Measurements from ENCODE around the gene PFKFB4.

PFKFB4 gene

DNA sequence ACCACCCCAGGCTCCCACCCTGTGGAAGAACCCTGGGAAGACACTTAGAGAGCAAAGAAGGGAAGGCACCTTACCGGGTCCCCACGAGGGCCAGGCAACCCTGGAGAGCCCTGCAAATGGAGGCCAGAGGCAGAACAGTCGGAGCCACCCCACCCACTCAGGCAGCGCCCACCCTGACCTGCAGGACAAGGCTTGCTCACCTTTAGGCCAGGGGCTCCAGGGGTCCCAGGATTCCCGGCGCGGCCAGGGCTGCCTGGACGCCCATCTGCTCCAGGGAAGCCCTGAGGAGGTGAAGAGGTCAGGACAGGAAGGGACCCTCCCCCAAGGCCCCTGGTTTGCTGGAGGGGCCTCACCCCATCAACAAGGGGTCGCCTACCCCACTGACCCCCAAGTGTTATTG, 28.2 kb upstream of the PFKFB4 start:
- Histone ChIP-seq H3K4me1 (ENCODE audit: control insufficient read depth, insufficient read depth, low read length) (no peaks in the 10 kb centered on the region), H3K9me3 (ENCODE audit: control insufficient read depth, low read length) (no peaks in the 10 kb centered on the region)

GRCh38 chr3:48581621-48582481, 25.2 kb upstream of the PFKFB4 start:
- Histone ChIP-seq H3K4me3 (ENCODE audit: insufficient read depth, low read depth, low read length) (no peak overlapping the region), H3K9me3 (ENCODE audit: control insufficient read depth, low read length) (no peaks in the 10 kb centered on the region)
- WGBS, 2 experiments: 91 to 93% methylated on average over 14 of the region's 14 CpGs

More for the DNA sequence above, 28.2 kb upstream of the PFKFB4 start:
- WGBS, 2 experiments: 93 to 94% methylated on average over 9 of the region's 9 CpGs
- Histone ChIP-seq H3K4me3 (ENCODE audit: insufficient read depth, low read depth, low read length) (no peak overlapping the region), H3K27me3 (ENCODE audit: control insufficient read depth, insufficient read depth, low read length, poor library complexity, severe bottlenecking) (no peaks in the 10 kb centered on the region), H3K27ac (ENCODE audit: insufficient read depth, low read depth, low read length, poor library complexity, severe bottlenecking) (no peak overlapping the region), H3K36me3 (ENCODE audit: control insufficient read depth, insufficient read depth, low read length) (no peaks in the 10 kb centered on the region)

GRCh38 chr3:48576647-48577046, 20.0 kb upstream of the PFKFB4 start:
- 91 to 94% methylated on average over 4 of the region's 4 CpGs for WGBS, 2 experiments
- Histone ChIP-seq H3K36me3 (ENCODE audit: control insufficient read depth, insufficient read depth, low read length) (no peaks in the 10 kb centered on the region), H3K27ac (ENCODE audit: insufficient read depth, low read depth, low read length, poor library complexity, severe bottlenecking) (no peak overlapping the region)

More at GRCh38 chr3:48581621-48582481, 25.2 kb upstream of the PFKFB4 start:
- Histone ChIP-seq H3K4me1 (ENCODE audit: control insufficient read depth, insufficient read depth, low read length) (no peaks in the 10 kb centered on the region), H3K27me3 (ENCODE audit: control insufficient read depth, insufficient read depth, low read length, poor library complexity, severe bottlenecking) (no peaks in the 10 kb centered on the region), H3K27ac (ENCODE audit: insufficient read depth, low read depth, low read length, poor library complexity, severe bottlenecking) (no peak overlapping the region), H3K36me3 (ENCODE audit: control insufficient read depth, insufficient read depth, low read length) (no peaks in the 10 kb centered on the region)

DNA sequence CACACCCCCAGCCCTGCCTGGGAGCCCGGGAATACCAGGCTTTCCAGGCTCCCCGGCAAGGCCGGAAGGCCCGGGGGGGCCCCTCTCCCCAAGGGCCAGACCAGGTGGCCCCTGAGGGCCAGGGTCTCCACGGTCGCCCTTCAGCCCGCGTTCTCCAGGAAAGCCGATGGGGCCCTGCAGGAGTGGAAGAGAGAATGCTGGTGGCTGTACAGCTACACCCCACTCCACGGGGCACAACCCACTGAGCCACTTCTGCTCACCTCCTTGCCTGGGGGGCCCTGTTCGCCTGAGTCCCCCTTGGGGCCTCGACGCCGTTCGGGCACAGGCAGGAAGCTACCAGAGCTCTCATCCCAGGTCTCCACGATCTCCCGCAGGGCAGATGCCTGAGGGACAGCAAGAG, 18.8 kb upstream of the PFKFB4 start:
- no peaks in the 10 kb centered on the region for H3K9me3 ChIP-seq (ENCODE audit: control insufficient read depth, low read length)
- H3K4me3 ChIP-seq (ENCODE audit: insufficient read depth, low read depth, low read length): no peak overlapping the region
- no peaks in the 10 kb centered on the region for H3K36me3 ChIP-seq (ENCODE audit: control insufficient read depth, insufficient read depth, low read length)
- H3K4me1 ChIP-seq (ENCODE audit: control insufficient read depth, insufficient read depth, low read length): no peaks in the 10 kb centered on the region
- no peak overlapping the region for H3K27ac ChIP-seq (ENCODE audit: insufficient read depth, low read depth, low read length, poor library complexity, severe bottlenecking)
- no peaks in the 10 kb centered on the region for H3K27me3 ChIP-seq (ENCODE audit: control insufficient read depth, insufficient read depth, low read length, poor library complexity, severe bottlenecking)
- 94 to 97% methylated on average over 17 of the region's 17 CpGs for WGBS, 2 experiments

More at GRCh38 chr3:48576647-48577046, 20.0 kb upstream of the PFKFB4 start:
- Histone ChIP-seq H3K4me1 (ENCODE audit: control insufficient read depth, insufficient read depth, low read length) (no peaks in the 10 kb centered on the region), H3K4me3 (ENCODE audit: insufficient read depth, low read depth, low read length) (no peak overlapping the region), H3K27me3 (ENCODE audit: control insufficient read depth, insufficient read depth, low read length, poor library complexity, severe bottlenecking) (no peaks in the 10 kb centered on the region), H3K9me3 (ENCODE audit: control insufficient read depth, low read length) (no peaks in the 10 kb centered on the region)

DNA sequence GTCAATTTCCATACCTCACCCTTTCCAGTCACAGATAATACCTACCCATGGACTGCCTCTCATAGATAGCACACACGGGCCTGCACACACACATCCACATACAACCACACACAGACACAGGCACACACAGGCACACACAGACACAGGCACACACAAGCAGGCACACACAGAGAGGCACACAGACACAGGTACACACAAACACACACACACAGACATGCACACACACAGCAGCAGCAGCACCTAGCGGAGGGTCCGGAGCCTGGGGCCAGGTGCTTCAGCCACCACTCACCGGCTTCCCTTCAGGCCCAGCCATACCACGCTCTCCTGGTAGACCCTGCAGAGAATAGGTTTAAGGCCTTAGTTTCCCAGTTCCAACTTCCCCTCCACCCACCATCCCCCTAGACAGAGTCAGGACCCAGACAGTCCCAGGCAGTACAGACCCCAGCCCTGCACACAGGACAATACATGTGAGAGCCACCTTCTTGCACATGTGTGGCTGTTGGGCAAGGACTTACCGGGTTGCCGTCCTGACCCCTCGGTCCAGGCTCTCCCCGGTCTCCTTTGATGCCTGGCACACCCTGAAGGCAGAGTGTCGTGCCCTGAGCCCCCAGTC, 17.5 kb upstream of the PFKFB4 start:
- H3K9me3 ChIP-seq (ENCODE audit: control insufficient read depth, low read length): no peaks in the 10 kb centered on the region
- H3K4me3 ChIP-seq (ENCODE audit: insufficient read depth, low read depth, low read length): no peak overlapping the region
- no peaks in the 10 kb centered on the region for H3K36me3 ChIP-seq (ENCODE audit: control insufficient read depth, insufficient read depth, low read length)
- no peaks in the 10 kb centered on the region for H3K27me3 ChIP-seq (ENCODE audit: control insufficient read depth, insufficient read depth, low read length, poor library complexity, severe bottlenecking)
- H3K4me1 ChIP-seq (ENCODE audit: control insufficient read depth, insufficient read depth, low read length): no peaks in the 10 kb centered on the region
- 91 to 97% methylated on average over 10 of the region's 10 CpGs for WGBS, 2 experiments
- no peak overlapping the region for H3K27ac ChIP-seq (ENCODE audit: insufficient read depth, low read depth, low read length, poor library complexity, severe bottlenecking)

GRCh38 chr3:48572517-48572916, 15.9 kb upstream of the PFKFB4 start:
- Histone ChIP-seq H3K36me3 (ENCODE audit: control insufficient read depth, insufficient read depth, low read length) (no peaks in the 10 kb centered on the region), H3K4me1 (ENCODE audit: control insufficient read depth, insufficient read depth, low read length) (no peaks in the 10 kb centered on the region), H3K4me3 (ENCODE audit: insufficient read depth, low read depth, low read length) (no peak overlapping the region), H3K27ac (ENCODE audit: insufficient read depth, low read depth, low read length, poor library complexity, severe bottlenecking) (no peak overlapping the region), H3K9me3 (ENCODE audit: control insufficient read depth, low read length) (no peaks in the 10 kb centered on the region), H3K27me3 (ENCODE audit: control insufficient read depth, insufficient read depth, low read length, poor library complexity, severe bottlenecking) (no peaks in the 10 kb centered on the region)
- 91 to 92% methylated on average over 5 to 7 of the region's 7 CpGs for WGBS, 2 experiments

DNA sequence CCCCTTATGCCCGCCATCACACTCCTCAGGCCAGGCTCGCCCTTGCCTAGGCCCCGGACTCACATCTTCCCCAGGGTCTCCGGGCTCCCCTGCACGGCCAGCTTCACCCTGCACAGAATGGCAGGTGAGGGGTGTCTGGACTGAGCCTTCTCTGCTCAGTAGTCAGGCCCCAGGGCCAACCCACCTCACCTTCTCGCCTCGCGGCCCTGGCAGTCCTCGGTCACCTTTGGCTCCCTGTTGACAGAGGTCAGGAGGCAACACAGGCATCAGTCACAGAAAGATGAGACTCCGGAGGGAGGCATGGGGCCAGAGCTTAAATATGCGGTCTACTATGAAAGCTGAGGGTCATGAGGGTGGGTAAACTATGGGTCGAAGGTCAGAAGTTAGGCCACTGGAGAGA, 15.3 kb upstream of the PFKFB4 start:
- no peaks in the 10 kb centered on the region for H3K27me3 ChIP-seq (ENCODE audit: control insufficient read depth, insufficient read depth, low read length, poor library complexity, severe bottlenecking)
- no peaks in the 10 kb centered on the region for H3K36me3 ChIP-seq (ENCODE audit: control insufficient read depth, insufficient read depth, low read length)
- H3K4me3 ChIP-seq (ENCODE audit: insufficient read depth, low read depth, low read length): no peak overlapping the region
- no peak overlapping the region for H3K27ac ChIP-seq (ENCODE audit: insufficient read depth, low read depth, low read length, poor library complexity, severe bottlenecking)
- no peaks in the 10 kb centered on the region for H3K4me1 ChIP-seq (ENCODE audit: control insufficient read depth, insufficient read depth, low read length)
- WGBS, 2 experiments: 94 to 95% methylated on average over 12 of the region's 12 CpGs
- H3K9me3 ChIP-seq (ENCODE audit: control insufficient read depth, low read length): no peaks in the 10 kb centered on the region

DNA sequence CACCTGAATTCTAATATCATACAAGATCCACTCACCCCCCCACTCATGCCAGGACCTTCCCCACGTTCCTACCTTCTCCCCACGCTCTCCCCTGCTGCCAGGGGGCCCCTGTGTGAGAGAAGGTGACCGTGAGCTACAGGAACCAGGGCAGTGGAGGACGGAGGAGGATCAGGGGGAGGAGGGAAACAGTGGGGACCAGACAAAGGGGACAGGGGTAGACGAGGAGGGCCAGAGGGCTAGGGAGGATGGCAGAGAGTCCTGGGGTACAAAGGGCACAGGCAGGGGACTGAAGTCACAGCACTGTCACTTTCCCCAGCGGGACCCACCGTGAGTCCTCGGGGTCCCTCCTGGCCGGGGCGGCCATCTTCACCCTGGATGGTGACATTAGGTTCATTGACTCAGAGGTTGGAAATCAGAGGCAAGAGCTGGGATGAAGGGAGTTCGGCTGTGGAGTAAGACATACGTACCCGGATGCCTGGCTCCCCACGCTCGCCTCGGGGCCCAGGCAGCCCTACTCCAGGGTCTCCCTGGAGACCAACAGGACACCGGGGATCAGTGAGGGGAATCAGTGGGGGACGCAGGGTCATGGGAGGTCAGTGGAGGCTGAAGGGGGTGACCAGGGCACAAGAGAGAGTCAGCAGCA, 13.3 kb upstream of the PFKFB4 start:
- H3K27me3 ChIP-seq (ENCODE audit: control insufficient read depth, insufficient read depth, low read length, poor library complexity, severe bottlenecking): no peaks in the 10 kb centered on the region
- WGBS, 2 experiments: 94 to 96% methylated on average over 18 of the region's 18 CpGs
- H3K9me3 ChIP-seq (ENCODE audit: control insufficient read depth, low read length): no peaks in the 10 kb centered on the region
- no peaks in the 10 kb centered on the region for H3K36me3 ChIP-seq (ENCODE audit: control insufficient read depth, insufficient read depth, low read length)
- H3K4me1 ChIP-seq (ENCODE audit: control insufficient read depth, insufficient read depth, low read length): no peaks in the 10 kb centered on the region
- no peak overlapping the region for H3K4me3 ChIP-seq (ENCODE audit: insufficient read depth, low read depth, low read length)
- no peak overlapping the region for H3K27ac ChIP-seq (ENCODE audit: insufficient read depth, low read depth, low read length, poor library complexity, severe bottlenecking)

- H3K27ac ChIP-seq (ENCODE audit: insufficient read depth, low read depth, low read length, poor library complexity, severe bottlenecking): no peak overlapping the region
- no peaks in the 10 kb centered on the region for H3K27me3 ChIP-seq (ENCODE audit: control insufficient read depth, insufficient read depth, low read length, poor library complexity, severe bottlenecking)
- H3K36me3 ChIP-seq (ENCODE audit: control insufficient read depth, insufficient read depth, low read length): no peaks in the 10 kb centered on the region
- H3K4me3 ChIP-seq (ENCODE audit: insufficient read depth, low read depth, low read length): no peak overlapping the region
- WGBS, 2 experiments: 92 to 93% methylated on average over 10 of the region's 10 CpGs
- H3K4me1 ChIP-seq (ENCODE audit: control insufficient read depth, insufficient read depth, low read length): peaks cover 2% of the 10 kb centered on the region
- H3K9me3 ChIP-seq (ENCODE audit: control insufficient read depth, low read length): no peaks in the 10 kb centered on the region
Observed at GRCh38 chr3:48569400-48569799, 12.8 kb upstream of the PFKFB4 start.

DNA sequence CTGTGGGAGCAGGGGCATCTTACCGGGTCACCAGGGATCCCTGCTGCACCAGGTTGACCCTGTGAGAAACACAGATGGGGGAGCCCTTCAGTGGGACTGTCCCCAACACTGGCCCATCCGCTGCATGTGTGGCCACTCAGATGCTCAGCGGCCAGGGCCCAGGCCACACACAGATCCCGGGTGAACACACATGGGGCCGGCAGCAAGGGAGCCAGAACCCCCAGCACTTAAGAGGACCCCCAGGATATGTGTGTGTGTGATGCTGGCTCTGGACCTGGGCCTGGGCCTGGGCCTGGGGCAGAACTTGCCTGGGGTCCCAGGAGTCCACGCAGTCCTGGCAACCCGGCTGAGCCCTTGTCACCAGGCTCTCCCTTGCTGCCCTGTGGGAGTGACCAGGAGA, 11.9 kb upstream of the PFKFB4 start:
- Histone ChIP-seq H3K9me3 (ENCODE audit: control insufficient read depth, low read length) (no peaks in the 10 kb centered on the region), H3K27me3 (ENCODE audit: control insufficient read depth, insufficient read depth, low read length, poor library complexity, severe bottlenecking) (no peaks in the 10 kb centered on the region), H3K4me1 (ENCODE audit: control insufficient read depth, insufficient read depth, low read length) (peaks cover 11% of the 10 kb centered on the region), H3K27ac (ENCODE audit: insufficient read depth, low read depth, low read length, poor library complexity, severe bottlenecking) (no peak overlapping the region), H3K4me3 (ENCODE audit: insufficient read depth, low read depth, low read length) (no peak overlapping the region), H3K36me3 (ENCODE audit: control insufficient read depth, insufficient read depth, low read length) (no peaks in the 10 kb centered on the region)
- WGBS, 2 experiments: 93% methylated on average over 7 of the region's 7 CpGs
